Esophagus (tissue), 2 donors: ENCODE data around the gene LOXHD1. TPM values are rescaled to one million over a fixed set of nuclear protein-coding genes. Genes with fewer than 3 reads are reported as not detected.

ENCODE experiments used
- H3K27ac ChIP-seq, 2 donors: one replicate each; pipeline ENCODE4 v1.5.1; 2013; ENCODE audit warnings: low read depth in 2 of 2, mild to moderate bottlenecking in 2 of 2, inconsistent platforms in 1 of 2, low read length in 1 of 2, moderate library complexity in 1 of 2
- H3K27me3 ChIP-seq, 2 donors: one replicate each; pipeline ENCODE4 v1.6.1; 2013; ENCODE audit warnings: low read length in 2 of 2, control low read depth in 1 of 2, mild to moderate bottlenecking in 1 of 2; ENCODE audit not compliant: insufficient read depth in 2 of 2, control insufficient read depth in 1 of 2
- H3K36me3 ChIP-seq, 2 donors: one replicate each; pipeline ENCODE4 v1.6.1; 2013; ENCODE audit warnings: low read length in 1 of 2; ENCODE audit not compliant: control insufficient read depth in 2 of 2, insufficient read depth in 2 of 2
- H3K4me1 ChIP-seq, 2 donors: one replicate each; pipeline ENCODE4 v1.6.1; 2013; ENCODE audit warnings: low read length in 1 of 2; ENCODE audit not compliant: control insufficient read depth in 2 of 2, insufficient read depth in 2 of 2
- H3K4me3 ChIP-seq, 2 donors: one replicate each; pipeline ENCODE4 v1.5.1; 2013; ENCODE audit warnings: low read length in 2 of 2, mild to moderate bottlenecking in 2 of 2, low read depth in 1 of 2, moderate library complexity in 1 of 2
- H3K9me3 ChIP-seq, 2 donors: one replicate each; pipeline ENCODE4 v1.6.1; 2013; ENCODE audit warnings: mild to moderate bottlenecking in 2 of 2, low read depth in 1 of 2, low read length in 1 of 2, moderate library complexity in 1 of 2; ENCODE audit not compliant: control insufficient read depth in 2 of 2, insufficient read depth in 1 of 2
- WGBS, 2 donors: extraction: QIAGEN DNeasy Blood & Tissue Kit; methylation state at CpG; one replicate each; pipeline ENCODE4 v1.1.7; 2013; 5-methylcytosine and 5-hydroxymethylcytosine counted together
- polyA plus RNA-seq, 2 donors: library from polyadenylated mRNA; stranded (reverse); fragments of 200-250 nt; gene quantifications; one replicate each; pipeline ENCODE4 v1.2.3, GENCODE V29; 2013
- donor health status: healthy with polysubstance abuse.
- donor health status: Bipolar disorder and iron deficiency.

Gene LOXHD1
- polyA plus RNA-seq, 2 donors, result 0.02 to 0.04 TPM

DNA sequence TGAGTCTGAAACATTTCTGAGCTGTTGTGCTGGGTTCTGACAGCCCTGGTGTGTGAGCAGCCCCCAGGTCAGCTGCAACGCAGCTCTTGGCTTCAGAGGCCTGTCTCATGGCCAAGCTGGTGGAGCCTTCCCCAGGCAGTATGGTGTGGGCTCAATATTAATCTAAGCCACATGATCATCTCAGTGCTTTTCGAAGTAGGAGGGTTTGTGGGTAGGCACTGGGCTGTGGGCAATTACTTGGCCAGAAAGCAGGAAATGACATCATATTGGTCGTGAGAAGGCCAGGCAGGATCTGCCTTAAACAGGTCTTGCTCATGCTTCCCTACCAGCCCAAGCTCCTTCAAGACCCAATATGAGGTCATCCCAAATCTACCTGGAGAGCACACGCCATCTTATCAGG lies 26.9 kb downstream of the LOXHD1 start:
- Histone ChIP-seq H3K9me3 (no peaks in the 10 kb centered on the region), H3K36me3 (no peaks in the 10 kb centered on the region)

GRCh38 chr18:46629361-46629760 lies 27.7 kb downstream of the LOXHD1 start:
- H3K27me3 ChIP-seq, result no peaks in the 10 kb centered on the region
- H3K27ac ChIP-seq, result no peak overlapping the region
- no peaks in the 10 kb centered on the region for H3K36me3 ChIP-seq
- no peak overlapping the region for H3K4me3 ChIP-seq
- no peaks in the 10 kb centered on the region for H3K9me3 ChIP-seq
- peaks cover under 1 to 2% of the 10 kb centered on the region in 2 donors for H3K4me1 ChIP-seq
- WGBS, 2 donors, result 84 to 89% methylated on average over 5 of the region's 5 CpGs

More for the DNA sequence above, 26.9 kb downstream of the LOXHD1 start:
- Histone ChIP-seq H3K27me3 (no peaks in the 10 kb centered on the region), H3K27ac (no peak overlapping the region), H3K4me1 (no peaks in the 10 kb centered on the region), H3K4me3 (no peak overlapping the region)
- WGBS, 2 donors, result 72 to 74% methylated on average over 4 of the region's 4 CpGs

DNA sequence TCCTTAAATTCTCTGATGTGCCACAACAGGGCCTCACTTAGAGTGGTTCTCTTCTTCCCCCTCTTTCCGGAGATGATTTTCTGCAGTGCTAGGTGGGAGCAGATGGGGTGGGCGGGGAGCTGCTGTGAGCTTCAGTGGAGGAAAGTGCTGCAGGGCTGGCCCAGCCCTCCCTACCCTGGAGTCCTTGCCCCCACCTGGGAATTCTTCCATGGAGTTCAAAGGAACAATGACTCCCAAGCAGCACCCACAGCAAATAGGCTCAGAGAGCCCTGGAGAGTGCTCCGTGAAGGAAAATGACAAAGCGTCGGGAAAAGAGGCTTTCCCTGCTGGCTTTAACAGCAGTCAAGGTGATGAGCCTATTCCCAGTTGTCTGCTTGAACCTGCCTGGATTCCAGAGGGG lies 28.8 kb downstream of the LOXHD1 start:
- no peaks in the 10 kb centered on the region for H3K9me3 ChIP-seq
- H3K27me3 ChIP-seq, result no peaks in the 10 kb centered on the region
- no peaks in the 10 kb centered on the region for H3K36me3 ChIP-seq
- no peak overlapping the region for H3K27ac ChIP-seq
- H3K4me1 ChIP-seq, result peaks cover 2% of the 10 kb centered on the region in 2 donors
- H3K4me3 ChIP-seq, result no peak overlapping the region
- 72 to 76% methylated on average over 5 of the region's 5 CpGs for WGBS, 2 donors

- WGBS, 2 donors, result 52 to 64% methylated on average over 2 of the region's 2 CpGs
- Histone ChIP-seq H3K36me3 (no peaks in the 10 kb centered on the region), H3K9me3 (no peaks in the 10 kb centered on the region), H3K27me3 (no peaks in the 10 kb centered on the region), H3K27ac (no peak overlapping the region), H3K4me3 (no peak overlapping the region), H3K4me1 (peaks cover 2% of the 10 kb centered on the region in 2 donors)
These were observed 29.9 kb downstream of the LOXHD1 start for GRCh38 chr18:46627136-46627535.

DNA sequence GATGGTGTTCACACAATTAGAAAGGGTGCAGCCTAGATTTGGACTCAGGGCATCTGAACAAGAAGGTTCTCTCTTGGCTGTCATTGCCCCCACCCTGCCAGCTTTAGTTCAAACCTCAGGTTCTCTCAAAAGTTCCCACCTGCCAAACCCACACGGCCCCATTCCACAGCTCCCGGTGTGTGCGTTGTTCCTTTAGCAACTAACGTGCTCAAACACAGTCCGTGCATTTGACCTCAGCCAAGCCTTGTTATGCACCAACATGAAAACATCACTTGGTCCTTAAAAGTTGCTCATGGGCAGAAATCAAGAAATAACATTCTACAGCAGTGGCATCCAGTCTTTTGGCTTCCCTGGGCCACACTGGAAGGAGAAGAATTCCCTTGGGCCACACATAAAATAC lies 32.0 kb downstream of the LOXHD1 start:
- no peak overlapping the region for H3K4me3 ChIP-seq
- no peak overlapping the region for H3K27ac ChIP-seq
- H3K4me1 ChIP-seq, result peaks cover 2% of the 10 kb centered on the region in 2 donors
- H3K27me3 ChIP-seq, result no peaks in the 10 kb centered on the region
- no peaks in the 10 kb centered on the region for H3K9me3 ChIP-seq
- H3K36me3 ChIP-seq, result no peaks in the 10 kb centered on the region
- 65 to 92% methylated on average over 5 of the region's 5 CpGs for WGBS, 2 donors

DNA sequence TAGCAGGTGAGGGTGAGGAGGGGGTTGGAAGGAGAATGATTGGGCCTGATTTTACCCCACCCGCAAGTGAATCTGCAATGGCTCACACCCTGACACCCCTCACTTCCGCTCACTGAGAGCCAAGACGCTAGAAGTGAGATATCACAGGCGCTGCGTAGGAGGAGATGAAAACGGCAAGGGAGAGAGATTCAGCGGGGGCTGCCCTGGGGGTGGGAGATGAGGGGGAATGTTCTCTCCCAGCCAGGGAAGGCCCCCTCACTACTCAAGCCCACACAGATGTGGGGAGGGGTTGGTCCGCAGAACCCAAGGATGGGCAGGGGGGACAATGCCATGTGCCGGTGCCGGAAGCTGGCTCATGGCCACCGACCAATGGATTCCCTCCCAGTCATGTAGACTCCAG lies 32.9 kb downstream of the LOXHD1 start:
- WGBS, 2 donors, result 81 to 85% methylated on average over 11 of the region's 11 CpGs
- H3K4me3 ChIP-seq, result no peak overlapping the region

DNA sequence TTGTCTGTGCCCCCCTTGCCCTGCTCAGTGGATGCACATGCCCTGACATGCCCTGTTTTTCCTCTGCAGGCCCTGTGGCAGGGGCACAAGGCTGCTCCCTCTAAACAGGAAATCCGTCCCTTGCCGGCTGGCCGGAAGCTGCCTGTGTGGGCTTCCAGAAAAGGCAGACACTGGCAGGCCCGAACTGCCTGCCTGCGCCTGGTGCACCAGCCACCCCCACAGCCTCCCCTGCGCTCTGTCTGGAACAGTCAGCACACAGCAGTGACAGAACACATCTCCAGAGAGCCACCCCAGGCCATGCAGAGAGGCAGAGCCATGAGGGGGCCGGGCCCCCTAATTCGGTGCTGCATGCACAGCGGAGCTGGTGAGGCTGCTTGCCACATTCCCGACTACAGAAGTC lies 33.5 kb downstream of the LOXHD1 start:
- Histone ChIP-seq H3K9me3 (no peaks in the 10 kb centered on the region), H3K27ac (no peak overlapping the region), H3K27me3 (no peaks in the 10 kb centered on the region), H3K36me3 (no peaks in the 10 kb centered on the region), H3K4me3 (no peak overlapping the region), H3K4me1 (peaks cover 2% of the 10 kb centered on the region in 2 donors)
- whole genome bisulfite sequencing, 2 donors, result 38 to 42% methylated on average over 10 of the region's 10 CpGs

More for the DNA sequence above, 32.9 kb downstream of the LOXHD1 start:
- Histone ChIP-seq H3K4me1 (peaks cover 2% of the 10 kb centered on the region in 2 donors), H3K27me3 (no peaks in the 10 kb centered on the region), H3K9me3 (no peaks in the 10 kb centered on the region), H3K27ac (no peak overlapping the region), H3K36me3 (no peaks in the 10 kb centered on the region)

GRCh38 chr18:46622999-46623398 lies 34.0 kb downstream of the LOXHD1 start:
- Histone ChIP-seq H3K27ac (no peak overlapping the region), H3K4me1 (peaks cover 2% of the 10 kb centered on the region in 2 donors), H3K9me3 (no peaks in the 10 kb centered on the region), H3K4me3 (no peak overlapping the region), H3K27me3 (no peaks in the 10 kb centered on the region), H3K36me3 (no peaks in the 10 kb centered on the region)
- 75 to 86% methylated on average over 3 of the region's 3 CpGs for WGBS, 2 donors

DNA sequence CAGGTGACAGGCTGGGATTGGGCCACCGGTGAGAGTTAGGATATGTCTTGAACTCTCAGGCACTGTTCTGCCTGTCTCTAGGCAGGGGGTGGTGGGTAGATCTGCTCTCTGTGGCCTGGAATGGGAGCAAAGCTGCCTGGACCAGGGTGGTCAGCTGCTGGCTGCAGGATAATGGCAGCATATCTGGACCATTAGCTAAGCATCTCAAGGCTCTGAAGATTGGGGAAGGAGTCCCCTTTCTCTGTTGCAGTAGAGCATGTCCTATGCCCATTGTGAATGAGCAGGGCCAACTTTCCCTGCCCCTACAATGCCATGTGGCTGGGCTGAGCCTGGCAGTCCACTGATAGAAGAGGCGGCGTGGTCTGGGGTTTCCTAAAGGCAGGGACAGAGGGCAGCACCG lies 34.6 kb downstream of the LOXHD1 start:
- 92 to 97% methylated on average over 4 of the region's 4 CpGs for WGBS, 2 donors
- Histone ChIP-seq H3K4me3 (no peak overlapping the region), H3K4me1 (peaks cover 2% of the 10 kb centered on the region in 2 donors), H3K27ac (no peak overlapping the region), H3K27me3 (no peaks in the 10 kb centered on the region), H3K9me3 (no peaks in the 10 kb centered on the region), H3K36me3 (no peaks in the 10 kb centered on the region)

DNA sequence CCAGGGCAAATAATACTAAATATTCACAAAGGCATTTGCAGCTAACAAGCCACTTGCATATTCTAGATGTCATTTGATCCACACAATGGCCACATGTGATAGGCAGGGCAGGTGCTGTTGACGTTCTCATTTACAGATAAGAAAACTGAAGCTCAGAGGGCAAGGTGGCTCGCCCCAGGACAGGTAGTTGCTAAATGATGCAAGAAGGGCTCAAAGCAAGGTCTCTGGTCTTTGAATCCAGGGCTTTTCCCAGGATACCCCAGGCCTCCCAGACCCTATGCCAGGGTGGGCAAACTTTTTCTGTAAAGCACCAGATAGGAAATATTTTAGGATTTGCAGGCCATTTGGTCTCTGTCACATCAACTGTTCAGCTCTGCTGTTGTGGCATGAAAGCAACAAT lies 35.1 kb downstream of the LOXHD1 start:
- no peaks in the 10 kb centered on the region for H3K36me3 ChIP-seq
- no peaks in the 10 kb centered on the region for H3K27me3 ChIP-seq
- H3K9me3 ChIP-seq, result no peaks in the 10 kb centered on the region
- 54 to 77% methylated on average over 2 of the region's 2 CpGs for WGBS, 2 donors
- no peak overlapping the region for H3K27ac ChIP-seq
- H3K4me1 ChIP-seq, result peaks cover 2% of the 10 kb centered on the region in 2 donors
- no peak overlapping the region for H3K4me3 ChIP-seq
